Neural cell (in vitro differentiated cells): Measurements from ENCODE around the gene ASIC5.

Experiments used
- CTCF ChIP-seq: fragments of 450-650 bp; IDR thresholded peaks from 2 replicates; pipeline ENCODE4 v1.5.1; 2014; ENCODE audit warnings: antibody characterized with exemption, mild to moderate bottlenecking, moderate library complexity; ENCODE audit not compliant: poor library complexity, severe bottlenecking
- EP300 ChIP-seq: fragments of 450-650 bp; conservative IDR thresholded peaks from 2 replicates; pipeline ENCODE4 v1.6.1; 2014; ENCODE audit warnings: antibody characterized with exemption, mild to moderate bottlenecking, moderate library complexity; ENCODE audit not compliant: poor library complexity, severe bottlenecking
- EZH2 ChIP-seq: fragments of 200-600, 300-800 bp; shearing (Covaris generic), sonication (generic); IDR thresholded peaks from 2 replicates; pipeline ENCODE4 v1.6.1; 2014; ENCODE audit warnings: antibody characterized with exemption, low read length, borderline replicate concordance, mild to moderate bottlenecking; ENCODE audit not compliant: insufficient read depth, poor library complexity, severe bottlenecking
- MXI1 ChIP-seq: fragments of 450-650 bp; conservative IDR thresholded peaks from 2 replicates; pipeline ENCODE4 v1.6.1; 2014; ENCODE audit warnings: antibody characterized with exemption, mild to moderate bottlenecking; ENCODE audit not compliant: poor library complexity, severe bottlenecking
- POLR2AphosphoS5 ChIP-seq: IDR thresholded peaks from 2 replicates; pipeline ENCODE4 v1.6.1; 2012
- REST ChIP-seq: IDR thresholded peaks from 2 replicates; pipeline ENCODE4 v1.6.1; 2012; ENCODE audit warnings: borderline replicate concordance
- TAF1 ChIP-seq: IDR thresholded peaks from 2 replicates; pipeline ENCODE4 v1.6.1; 2012; ENCODE audit warnings: low read depth

GRCh38 chr4:155881555-155881954 lies 15.5 kb upstream of the ASIC5 start:
- TF ChIP-seq CTCF (no peak), EP300 (no peak), POLR2AphosphoS5 (no peak), REST (no peak), TAF1 (no peak), EZH2 (no peak), MXI1 (no peak)
